ENCODE measurements around the gene TNFRSF8.

GRCh38 chr1:12063141-12064072 is at the start of gene TNFRSF8:
- peak; percentile 50 for TF ChIP-seq EZH2 (IDR thresholded peaks at IDR 0.05; ENCODE audit: borderline replicate concordance, low read length)
- TF ChIP-seq, protein P1, sequence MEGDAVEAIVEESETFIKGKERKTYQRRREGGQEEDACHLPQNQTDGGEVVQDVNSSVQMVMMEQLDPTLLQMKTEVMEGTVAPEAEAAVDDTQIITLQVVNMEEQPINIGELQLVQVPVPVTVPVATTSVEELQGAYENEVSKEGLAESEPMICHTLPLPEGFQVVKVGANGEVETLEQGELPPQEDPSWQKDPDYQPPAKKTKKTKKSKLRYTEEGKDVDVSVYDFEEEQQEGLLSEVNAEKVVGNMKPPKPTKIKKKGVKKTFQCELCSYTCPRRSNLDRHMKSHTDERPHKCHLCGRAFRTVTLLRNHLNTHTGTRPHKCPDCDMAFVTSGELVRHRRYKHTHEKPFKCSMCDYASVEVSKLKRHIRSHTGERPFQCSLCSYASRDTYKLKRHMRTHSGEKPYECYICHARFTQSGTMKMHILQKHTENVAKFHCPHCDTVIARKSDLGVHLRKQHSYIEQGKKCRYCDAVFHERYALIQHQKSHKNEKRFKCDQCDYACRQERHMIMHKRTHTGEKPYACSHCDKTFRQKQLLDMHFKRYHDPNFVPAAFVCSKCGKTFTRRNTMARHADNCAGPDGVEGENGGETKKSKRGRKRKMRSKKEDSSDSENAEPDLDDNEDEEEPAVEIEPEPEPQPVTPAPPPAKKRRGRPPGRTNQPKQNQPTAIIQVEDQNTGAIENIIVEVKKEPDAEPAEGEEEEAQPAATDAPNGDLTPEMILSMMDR (conservative IDR thresholded peaks at IDR 0.05 in 1 of 2, IDR thresholded peaks at IDR 0.05 in 1 of 2; ENCODE audit: extremely low read depth in 1 of 2, insufficient read depth in 1 of 2, low read depth in 1 of 2, low read length in 2 of 2), result no peak

Measured in mammary epithelial cell (primary cell).